Neural progenitor cell (in vitro differentiated cells): Measurements from ENCODE around the gene TMCC1. TPM values are rescaled to one million over a fixed set of nuclear protein-coding genes. Genes with fewer than 3 reads are reported as not detected.

ENCODE experiments used
- DNase-seq: peaks from one replicate; pipeline ENCODE4 v3.0.0-alpha.2; 2016; ENCODE audit warnings: low spot score
- H2AFZ ChIP-seq: fragments of 200-600 bp; sonication (generic); replicated peaks from 2 replicates; pipeline ENCODE4 v1.6.1; 2016; ENCODE audit warnings: antibody characterized with exemption
- H3F3A ChIP-seq: fragments of 200-600 bp; sonication (generic); 2 replicates; pipeline ENCODE4 v1.6.1; 2016; ENCODE audit warnings: antibody characterized with exemption, low read depth
- H3K27ac ChIP-seq: fragments of 200-600 bp; sonication (generic); 2 replicates; pipeline ENCODE4 v1.5.1; 2016; ENCODE audit warnings: mild to moderate bottlenecking
- H3K27me3 ChIP-seq: fragments of 200-600 bp; sonication (generic); 2 replicates; pipeline ENCODE4 v1.6.1; 2016; ENCODE audit warnings: mild to moderate bottlenecking, moderate library complexity
- H3K36me3 ChIP-seq: fragments of 200-600 bp; sonication (generic); 2 replicates; pipeline ENCODE4 v1.5.1; 2016
- H3K4me1 ChIP-seq: fragments of 200-600 bp; sonication (generic); 2 replicates; pipeline ENCODE4 v1.6.1; 2016; ENCODE audit warnings: mixed run types
- H3K4me2 ChIP-seq: fragments of 200-600 bp; sonication (generic); 2 replicates; pipeline ENCODE4 v1.6.1; 2016
- H3K4me3 ChIP-seq: fragments of 200-600 bp; sonication (generic); 2 replicates; pipeline ENCODE4 v1.5.1; 2016
- H3K79me2 ChIP-seq: fragments of 200-600 bp; sonication (generic); 2 replicates; pipeline ENCODE4 v1.6.1; 2016; ENCODE audit warnings: low read depth
- H3K9ac ChIP-seq: fragments of 200-600 bp; sonication (generic); 2 replicates; pipeline ENCODE4 v1.6.1; 2016
- H3K9me3 ChIP-seq: fragments of 200-600 bp; sonication (generic); 2 replicates; pipeline ENCODE4 v1.5.1; 2016; ENCODE audit warnings: low read depth
- H4K20me1 ChIP-seq: fragments of 200-600 bp; sonication (generic); 2 replicates; pipeline ENCODE4 v1.6.1; 2016; ENCODE audit warnings: low read depth
- H3K27ac Mint-ChIP-seq: 3 replicates; pipeline ENCODE4 v1.8.0; 2021; ENCODE audit warnings: mixed read lengths
- H3K27me3 Mint-ChIP-seq: 2 replicates; pipeline ENCODE4 v1.8.0; 2022; ENCODE audit warnings: low read depth, mild to moderate bottlenecking, inconsistent platforms, moderate library complexity, mixed read lengths; ENCODE audit not compliant: insufficient read depth
- H3K36me3 Mint-ChIP-seq: 3 replicates; pipeline ENCODE4 v1.8.0; 2021; ENCODE audit warnings: mixed read lengths
- H3K4me1 Mint-ChIP-seq: 3 replicates; pipeline ENCODE4 v1.8.0; 2021; ENCODE audit warnings: mixed read lengths
- H3K4me3 Mint-ChIP-seq: 3 replicates; pipeline ENCODE4 v1.8.0; 2021; ENCODE audit warnings: mild to moderate bottlenecking, moderate library complexity, mixed read lengths
- H3K9me3 Mint-ChIP-seq: 3 replicates; pipeline ENCODE4 v1.8.0; 2020; ENCODE audit warnings: mixed read lengths
- CTCF ChIP-seq: fragments of 200-600 bp; sonication (generic); IDR thresholded peaks from 2 replicates; pipeline ENCODE4 v1.5.1; 2017; ENCODE audit warnings: antibody characterized with exemption, mild to moderate bottlenecking
- EZH2 ChIP-seq: fragments of 200-600 bp; sonication (generic); IDR thresholded peaks from 2 replicates; pipeline ENCODE4 v1.6.1; 2017; ENCODE audit warnings: antibody characterized with exemption, mild to moderate bottlenecking, moderate library complexity
- EZH2phosphoT487 ChIP-seq: fragments of 200-600 bp; sonication (generic); IDR thresholded peaks from 2 replicates; pipeline ENCODE4 v1.6.1; 2017; ENCODE audit warnings: antibody characterized with exemption
- total RNA-seq: library from RNA; depleted of rRNA; stranded (reverse); fragments of >200 nt; gene quantifications from 2 replicates; pipeline ENCODE4 v1.2.3, GENCODE V29; 2015; ENCODE audit warnings: low replicate concordance

The TMCC1 gene
- total RNA-seq, 1 donor from 2014 or later, result 29.8 TPM

- no peak for TF ChIP-seq EZH2phosphoT487
- no peak for TF ChIP-seq CTCF
- no peak for TF ChIP-seq EZH2
- H3K4me3 Mint-ChIP-seq, result no peak overlapping the region
- Histone ChIP-seq H3K9me3 (no peaks in the 10 kb centered on the region), H3K79me2 (peaks cover 67% of the 10 kb centered on the region), H3K4me2 (peak overlapping the region; percentile 16), H2AFZ (no peak overlapping the region), H3F3A (peaks cover 5% of the 10 kb centered on the region), H3K27me3 (no peaks in the 10 kb centered on the region), H3K9ac (no peak overlapping the region), H3K4me3 (no peak overlapping the region), H3K27ac (peak overlapping the region; percentile 3), H3K36me3 (no peaks in the 10 kb centered on the region), H3K4me1 (peaks cover 15% of the 10 kb centered on the region), H4K20me1 (peaks cover 12% of the 10 kb centered on the region)
- DNase-seq, result no peak
- no peak overlapping the region for H3K27ac Mint-ChIP-seq
- peaks cover 19% of the 10 kb centered on the region for H3K4me1 Mint-ChIP-seq
- H3K36me3 Mint-ChIP-seq, result peaks cover 15% of the 10 kb centered on the region
- no peaks in the 10 kb centered on the region for H3K27me3 Mint-ChIP-seq
- H3K9me3 Mint-ChIP-seq, result no peaks in the 10 kb centered on the region
Measured at GRCh38 chr3:129657261-129658046, 236.1 kb downstream of the TMCC1 start.

GRCh38 chr3:129656659-129657247, 236.8 kb downstream of the TMCC1 start:
- Histone ChIP-seq H2AFZ (no peak overlapping the region), H3F3A (peaks cover 12% of the 10 kb centered on the region), H3K4me2 (peak overlapping the region; percentile 16), H3K36me3 (no peaks in the 10 kb centered on the region), H3K27me3 (no peaks in the 10 kb centered on the region), H3K27ac (peak overlapping the region; percentile 3), H4K20me1 (peaks cover 12% of the 10 kb centered on the region), H3K4me1 (peaks cover 20% of the 10 kb centered on the region), H3K4me3 (no peak overlapping the region), H3K9ac (no peak overlapping the region), H3K79me2 (peaks cover 60% of the 10 kb centered on the region), H3K9me3 (no peaks in the 10 kb centered on the region)
- Mint-ChIP-seq H3K4me3 (no peak overlapping the region), H3K36me3 (peaks cover 19% of the 10 kb centered on the region), H3K27me3 (no peaks in the 10 kb centered on the region), H3K27ac (no peak overlapping the region), H3K4me1 (peaks cover 25% of the 10 kb centered on the region), H3K9me3 (no peaks in the 10 kb centered on the region)
- TF ChIP-seq EZH2phosphoT487 (no peak), EZH2 (no peak), CTCF (no peak)
- DNase-seq, result no peak

GRCh38 chr3:129655291-129655700, 238.2 kb downstream of the TMCC1 start:
- H3K27me3 Mint-ChIP-seq, result no peaks in the 10 kb centered on the region
- H3K4me1 ChIP-seq, result peaks cover 28% of the 10 kb centered on the region
- H3K9ac ChIP-seq, result no peak overlapping the region
- H3K4me3 ChIP-seq, result no peak overlapping the region
- TF ChIP-seq EZH2phosphoT487, result no peak
- H3K27me3 ChIP-seq, result no peaks in the 10 kb centered on the region
- no peak overlapping the region for H3K4me2 ChIP-seq
- H3K36me3 Mint-ChIP-seq, result peaks cover 22% of the 10 kb centered on the region
- no peak overlapping the region for H3K4me3 Mint-ChIP-seq
- H2AFZ ChIP-seq, result no peak overlapping the region
- DNase-seq, result no peak
- peaks cover 25% of the 10 kb centered on the region for H3F3A ChIP-seq
- H4K20me1 ChIP-seq, result peaks cover 17% of the 10 kb centered on the region
- peaks cover 34% of the 10 kb centered on the region for H3K4me1 Mint-ChIP-seq
- no peaks in the 10 kb centered on the region for H3K36me3 ChIP-seq
- peaks cover 46% of the 10 kb centered on the region for H3K79me2 ChIP-seq
- no peak overlapping the region for H3K27ac ChIP-seq
- H3K9me3 Mint-ChIP-seq, result no peaks in the 10 kb centered on the region
- no peak overlapping the region for H3K27ac Mint-ChIP-seq
- H3K9me3 ChIP-seq, result no peaks in the 10 kb centered on the region

- Mint-ChIP-seq H3K9me3 (no peaks in the 10 kb centered on the region), H3K27me3 (no peaks in the 10 kb centered on the region), H3K4me3 (no peak overlapping the region), H3K4me1 (peaks cover 35% of the 10 kb centered on the region), H3K36me3 (peaks cover 20% of the 10 kb centered on the region), H3K27ac (no peak overlapping the region)
- Histone ChIP-seq H3K4me3 (no peak overlapping the region), H3K9ac (no peak overlapping the region), H3K27ac (no peak overlapping the region), H3K4me1 (peaks cover 29% of the 10 kb centered on the region), H2AFZ (no peak overlapping the region), H3K36me3 (no peaks in the 10 kb centered on the region), H3K9me3 (no peaks in the 10 kb centered on the region), H4K20me1 (peaks cover 18% of the 10 kb centered on the region), H3F3A (peaks cover 25% of the 10 kb centered on the region), H3K79me2 (peaks cover 34% of the 10 kb centered on the region), H3K4me2 (no peak overlapping the region), H3K27me3 (no peaks in the 10 kb centered on the region)
- TF ChIP-seq EZH2 (no peak), EZH2phosphoT487 (no peak), CTCF (no peak)
- DNase-seq, result no peak
Measured at GRCh38 chr3:129654131-129654530, 239.4 kb downstream of the TMCC1 start.
